OCI-LY1 (cell line): ENCODE measurements around the gene CATSPERB.

ENCODE experiments used
- EZH2 ChIP-seq: fragments of 200-600 bp; sonication (generic), shearing (Covaris generic); IDR thresholded peaks from 2 replicates; pipeline ENCODE4 v1.8.0; 2017; ENCODE audit warnings: borderline replicate concordance, mixed run types, mild to moderate bottlenecking, antibody characterized with exemption, low read length, moderate library complexity, mixed read lengths
- TF ChIP-seq, protein P1 (sequence below): fragments of 200-600 bp; sonication (generic), shearing (Covaris generic); IDR thresholded peaks from 2 replicates; pipeline ENCODE4 v1.5.1; 2017; ENCODE audit warnings: mild to moderate bottlenecking, antibody characterized with exemption, low read length, moderate library complexity, mixed read lengths

DNA sequence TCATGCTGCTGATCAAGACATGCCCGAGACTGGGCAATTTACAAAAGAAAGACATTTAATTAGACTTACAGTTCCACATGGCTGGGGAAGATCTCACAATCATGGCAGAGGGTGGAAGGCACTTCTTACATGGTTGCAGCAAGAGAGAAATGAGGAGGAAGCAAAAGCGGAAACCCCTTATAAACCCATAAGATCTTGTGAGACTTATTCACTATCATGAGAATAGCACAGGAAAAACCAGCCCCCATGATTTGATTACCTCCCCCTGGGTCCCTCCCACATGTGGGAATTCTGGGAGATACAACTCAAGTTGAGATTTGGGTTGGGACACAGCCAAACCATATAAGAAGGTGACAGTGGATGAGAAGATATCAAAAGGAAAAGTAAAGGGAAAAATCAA is 78.4 kb downstream of the CATSPERB start:
- no peak for TF ChIP-seq EZH2
- TF ChIP-seq, protein P1, sequence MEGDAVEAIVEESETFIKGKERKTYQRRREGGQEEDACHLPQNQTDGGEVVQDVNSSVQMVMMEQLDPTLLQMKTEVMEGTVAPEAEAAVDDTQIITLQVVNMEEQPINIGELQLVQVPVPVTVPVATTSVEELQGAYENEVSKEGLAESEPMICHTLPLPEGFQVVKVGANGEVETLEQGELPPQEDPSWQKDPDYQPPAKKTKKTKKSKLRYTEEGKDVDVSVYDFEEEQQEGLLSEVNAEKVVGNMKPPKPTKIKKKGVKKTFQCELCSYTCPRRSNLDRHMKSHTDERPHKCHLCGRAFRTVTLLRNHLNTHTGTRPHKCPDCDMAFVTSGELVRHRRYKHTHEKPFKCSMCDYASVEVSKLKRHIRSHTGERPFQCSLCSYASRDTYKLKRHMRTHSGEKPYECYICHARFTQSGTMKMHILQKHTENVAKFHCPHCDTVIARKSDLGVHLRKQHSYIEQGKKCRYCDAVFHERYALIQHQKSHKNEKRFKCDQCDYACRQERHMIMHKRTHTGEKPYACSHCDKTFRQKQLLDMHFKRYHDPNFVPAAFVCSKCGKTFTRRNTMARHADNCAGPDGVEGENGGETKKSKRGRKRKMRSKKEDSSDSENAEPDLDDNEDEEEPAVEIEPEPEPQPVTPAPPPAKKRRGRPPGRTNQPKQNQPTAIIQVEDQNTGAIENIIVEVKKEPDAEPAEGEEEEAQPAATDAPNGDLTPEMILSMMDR, result no peak
